Fibroblast of pulmonary artery (primary cell): ENCODE measurements around the gene PATE3.

ENCODE experiments used
- DNase-seq: peaks from one replicate; pipeline ENCODE4 v3.0.0-alpha.2; 2010; ENCODE audit warnings: low read depth
- H3K4me3 ChIP-seq: replicated peaks from 2 replicates; pipeline ENCODE4 v1.5.1; 2011; ENCODE audit warnings: low read depth, mild to moderate bottlenecking, control low read depth, low read length, moderate library complexity
- CTCF ChIP-seq: IDR thresholded peaks from 2 replicates; pipeline ENCODE4 v1.5.1; 2011; ENCODE audit warnings: mild to moderate bottlenecking, control low read depth, low read length, inconsistent platforms; ENCODE audit errors: missing control alignments

The PATE3 gene

GRCh38 chr11:125833016-125833415 is 45.1 kb downstream of the PATE3 start, which contains the start of gene PATE4:
Gene PATE4, plus strand, starts transcription at chr11:125833316. Its CDS starts 44 bp downstream, at chr11:125833360.
- no peak for DNase-seq
- TF ChIP-seq CTCF, result no peak
- H3K4me3 ChIP-seq, result no peak within 1 kb of the TSS

GRCh38 chr11:125835748-125836147 is 47.8 kb downstream of the PATE3 start:
- no peak for TF ChIP-seq CTCF
- no peak overlapping the region for H3K4me3 ChIP-seq
- no peak for DNase-seq
